22Rv1 (cell line): ENCODE measurements around the gene SUGCT.

ENCODE experiments used
- ZFX ChIP-seq: fragments of 450-650 bp; IDR thresholded peaks from 2 replicates; pipeline ENCODE4 v1.6.1; 2017; ENCODE audit warnings: antibody characterized with exemption, borderline replicate concordance
- TF ChIP-seq, protein P1 (sequence below): fragments of 450-650 bp; IDR thresholded peaks from 2 replicates; pipeline ENCODE4 v1.5.1; 2017; ENCODE audit warnings: mild to moderate bottlenecking

DNA sequence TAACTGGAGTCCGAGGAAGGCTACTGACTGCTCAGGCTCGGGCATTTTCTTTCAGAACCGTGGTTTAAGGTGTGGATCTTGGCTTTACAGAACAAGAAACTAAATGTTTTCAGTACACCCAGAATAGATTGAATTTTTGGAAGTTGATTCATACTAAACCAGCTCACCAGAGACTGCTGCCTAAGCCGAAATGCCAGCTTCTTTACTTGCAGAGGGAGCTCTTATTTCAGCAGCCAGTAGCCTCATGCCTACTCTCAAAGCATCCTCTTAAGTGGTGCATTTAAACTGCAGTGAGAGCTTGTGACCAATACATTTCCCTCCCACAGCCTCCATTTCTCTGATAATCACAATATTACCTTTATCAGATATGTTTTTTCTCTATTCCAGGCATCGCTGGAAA is 615.1 kb downstream of the SUGCT start:
- TF ChIP-seq, protein P1, sequence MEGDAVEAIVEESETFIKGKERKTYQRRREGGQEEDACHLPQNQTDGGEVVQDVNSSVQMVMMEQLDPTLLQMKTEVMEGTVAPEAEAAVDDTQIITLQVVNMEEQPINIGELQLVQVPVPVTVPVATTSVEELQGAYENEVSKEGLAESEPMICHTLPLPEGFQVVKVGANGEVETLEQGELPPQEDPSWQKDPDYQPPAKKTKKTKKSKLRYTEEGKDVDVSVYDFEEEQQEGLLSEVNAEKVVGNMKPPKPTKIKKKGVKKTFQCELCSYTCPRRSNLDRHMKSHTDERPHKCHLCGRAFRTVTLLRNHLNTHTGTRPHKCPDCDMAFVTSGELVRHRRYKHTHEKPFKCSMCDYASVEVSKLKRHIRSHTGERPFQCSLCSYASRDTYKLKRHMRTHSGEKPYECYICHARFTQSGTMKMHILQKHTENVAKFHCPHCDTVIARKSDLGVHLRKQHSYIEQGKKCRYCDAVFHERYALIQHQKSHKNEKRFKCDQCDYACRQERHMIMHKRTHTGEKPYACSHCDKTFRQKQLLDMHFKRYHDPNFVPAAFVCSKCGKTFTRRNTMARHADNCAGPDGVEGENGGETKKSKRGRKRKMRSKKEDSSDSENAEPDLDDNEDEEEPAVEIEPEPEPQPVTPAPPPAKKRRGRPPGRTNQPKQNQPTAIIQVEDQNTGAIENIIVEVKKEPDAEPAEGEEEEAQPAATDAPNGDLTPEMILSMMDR, result no peak
- no peak for TF ChIP-seq ZFX
